Panc1 (cell line): ENCODE results near the gene DUSP9.

ENCODE experiments used
- TCF7L2 ChIP-seq: IDR thresholded peaks from 2 replicates; pipeline ENCODE4 v1.6.1; 2011; ENCODE audit warnings: mild to moderate bottlenecking, low read depth, low read length, inconsistent platforms
- TF ChIP-seq, protein P1 (sequence below): fragments of 450-650 bp; IDR thresholded peaks from 2 replicates; pipeline ENCODE4 v1.5.1; 2017; ENCODE audit warnings: mild to moderate bottlenecking

DNA sequence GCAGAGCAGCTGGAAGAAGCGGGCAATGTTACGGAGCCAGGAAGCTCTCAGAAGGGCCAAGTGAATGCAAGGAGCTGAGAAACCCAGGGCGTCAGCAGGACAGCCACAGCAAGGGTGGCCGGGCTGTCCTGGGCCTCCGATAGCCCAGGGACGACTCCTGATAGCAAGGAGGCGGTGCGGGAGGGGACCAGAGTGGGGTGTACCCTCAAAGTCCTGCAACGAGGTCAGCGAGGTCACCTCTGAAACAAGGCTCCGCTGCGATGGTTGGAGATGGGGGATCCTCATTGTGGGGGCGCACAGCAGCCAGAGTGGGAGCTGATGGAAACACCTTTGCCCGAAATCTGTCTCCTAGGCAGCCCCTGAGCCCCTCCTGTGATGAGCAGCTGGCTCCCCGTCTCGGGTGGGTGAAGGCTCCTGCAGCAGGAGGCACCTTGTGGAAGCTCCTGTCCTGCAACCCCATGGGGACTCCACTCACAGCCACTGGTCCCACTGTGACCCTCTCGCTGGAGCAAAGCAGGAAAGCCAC, 43.8 kb upstream of the DUSP9 start:
- TF ChIP-seq, protein P1, sequence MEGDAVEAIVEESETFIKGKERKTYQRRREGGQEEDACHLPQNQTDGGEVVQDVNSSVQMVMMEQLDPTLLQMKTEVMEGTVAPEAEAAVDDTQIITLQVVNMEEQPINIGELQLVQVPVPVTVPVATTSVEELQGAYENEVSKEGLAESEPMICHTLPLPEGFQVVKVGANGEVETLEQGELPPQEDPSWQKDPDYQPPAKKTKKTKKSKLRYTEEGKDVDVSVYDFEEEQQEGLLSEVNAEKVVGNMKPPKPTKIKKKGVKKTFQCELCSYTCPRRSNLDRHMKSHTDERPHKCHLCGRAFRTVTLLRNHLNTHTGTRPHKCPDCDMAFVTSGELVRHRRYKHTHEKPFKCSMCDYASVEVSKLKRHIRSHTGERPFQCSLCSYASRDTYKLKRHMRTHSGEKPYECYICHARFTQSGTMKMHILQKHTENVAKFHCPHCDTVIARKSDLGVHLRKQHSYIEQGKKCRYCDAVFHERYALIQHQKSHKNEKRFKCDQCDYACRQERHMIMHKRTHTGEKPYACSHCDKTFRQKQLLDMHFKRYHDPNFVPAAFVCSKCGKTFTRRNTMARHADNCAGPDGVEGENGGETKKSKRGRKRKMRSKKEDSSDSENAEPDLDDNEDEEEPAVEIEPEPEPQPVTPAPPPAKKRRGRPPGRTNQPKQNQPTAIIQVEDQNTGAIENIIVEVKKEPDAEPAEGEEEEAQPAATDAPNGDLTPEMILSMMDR, result no peak
- TF ChIP-seq TCF7L2, result no peak
